ENCODE data around the gene SPTSSB. TPM values are rescaled to one million over a fixed set of nuclear protein-coding genes. Genes with fewer than 3 reads are reported as not detected.

Gene SPTSSB
- total RNA-seq, 1 experiment from 2014 or later: 2.9 TPM

DNA sequence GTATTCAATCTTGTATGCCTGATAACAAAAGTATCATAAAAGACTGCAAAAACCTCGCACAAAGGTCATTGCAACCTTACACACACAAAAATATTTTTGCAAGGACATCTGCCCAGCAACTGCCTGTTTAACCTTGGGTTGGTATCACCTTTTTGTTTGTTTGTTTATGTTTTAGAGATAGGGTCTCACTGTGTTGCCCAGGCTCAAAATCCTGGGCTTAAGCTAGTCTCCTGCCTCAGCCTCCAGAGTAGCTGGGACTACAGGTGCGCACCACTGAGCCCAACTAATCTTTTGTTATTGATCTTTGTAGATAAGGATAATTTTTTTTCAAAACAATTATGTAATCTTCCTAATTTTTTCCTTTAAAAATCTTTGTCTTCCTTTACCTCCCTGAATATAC, 54.2 kb downstream of the SPTSSB start:
- H2AFZ ChIP-seq (ENCODE audit: low read depth, low read length, poor library complexity, severe bottlenecking): no peak overlapping the region
- no peak overlapping the region for H3K4me3 ChIP-seq (replicated peaks in 1 of 2; ENCODE audit: low read depth in 1 of 2, low read length in 2 of 2)
- POLR2A ChIA-PET: no interaction called here
- RAD21 ChIA-PET (ENCODE audit: low non-redundant PET in 1 of 2, low total read pairs in 2 of 2, uncharacterized antibody in 2 of 2, unreplicated experiment in 2 of 2): no interaction called here
- H3K9me3 ChIP-seq (ENCODE audit: control insufficient read depth in 1 of 2, insufficient read depth in 1 of 2, low read depth in 1 of 2, low read length in 2 of 2): no peaks in the 10 kb centered on the region
- no peak for ATAC-seq
- no peaks in the 10 kb centered on the region for H3K27me3 ChIP-seq (ENCODE audit: insufficient read depth, low read length)
- intact Hi-C loops (cut with micrococcal nuclease): no loop called here
- TF ChIP-seq, protein P1, sequence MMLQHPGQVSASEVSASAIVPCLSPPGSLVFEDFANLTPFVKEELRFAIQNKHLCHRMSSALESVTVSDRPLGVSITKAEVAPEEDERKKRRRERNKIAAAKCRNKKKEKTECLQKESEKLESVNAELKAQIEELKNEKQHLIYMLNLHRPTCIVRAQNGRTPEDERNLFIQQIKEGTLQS (IDR thresholded peaks at IDR 0.05): no peak
- TF ChIP-seq SP1 (IDR thresholded peaks at IDR 0.05; ENCODE audit: low read depth) (no peak), POLR2A (IDR thresholded peaks at IDR 0.05; ENCODE audit: borderline replicate concordance, extremely low read depth, insufficient read depth, insufficient read length) (no peak), JUND (IDR thresholded peaks at IDR 0.05) (no peak), CBX3 (IDR thresholded peaks at IDR 0.05; ENCODE audit: low read depth) (no peak)
- CTCF ChIA-PET: no interaction called here
- no peak overlapping the region for H3K27ac ChIP-seq (ENCODE audit: low read depth, low read length)
- H4K20me1 ChIP-seq (ENCODE audit: insufficient read depth): no peaks in the 10 kb centered on the region
- no peak overlapping the region for H3K9ac ChIP-seq (ENCODE audit: low read length)
- H3K79me2 ChIP-seq (ENCODE audit: insufficient read depth, low read length): no peaks in the 10 kb centered on the region
- no peaks in the 10 kb centered on the region for H3K36me3 ChIP-seq (ENCODE audit: control insufficient read depth in 1 of 2, insufficient read depth in 2 of 2, low read length in 2 of 2)
- no TSS peak for BruUV-seq (replicated peaks)
- peaks cover 0 to 14% of the 10 kb centered on the region in 2 experiments; a peak in 2 of 4 replicates for H3K4me1 ChIP-seq (ENCODE audit: control insufficient read depth in 1 of 2, insufficient read depth in 2 of 2, low read length in 2 of 2)
- H3K9me2 ChIP-seq (ENCODE audit: insufficient read depth): no peaks in the 10 kb centered on the region
- no peak overlapping the region for H3K4me2 ChIP-seq (ENCODE audit: low read length)
- DNase-seq (ENCODE audit: low read depth, low spot score): no peak

DNA sequence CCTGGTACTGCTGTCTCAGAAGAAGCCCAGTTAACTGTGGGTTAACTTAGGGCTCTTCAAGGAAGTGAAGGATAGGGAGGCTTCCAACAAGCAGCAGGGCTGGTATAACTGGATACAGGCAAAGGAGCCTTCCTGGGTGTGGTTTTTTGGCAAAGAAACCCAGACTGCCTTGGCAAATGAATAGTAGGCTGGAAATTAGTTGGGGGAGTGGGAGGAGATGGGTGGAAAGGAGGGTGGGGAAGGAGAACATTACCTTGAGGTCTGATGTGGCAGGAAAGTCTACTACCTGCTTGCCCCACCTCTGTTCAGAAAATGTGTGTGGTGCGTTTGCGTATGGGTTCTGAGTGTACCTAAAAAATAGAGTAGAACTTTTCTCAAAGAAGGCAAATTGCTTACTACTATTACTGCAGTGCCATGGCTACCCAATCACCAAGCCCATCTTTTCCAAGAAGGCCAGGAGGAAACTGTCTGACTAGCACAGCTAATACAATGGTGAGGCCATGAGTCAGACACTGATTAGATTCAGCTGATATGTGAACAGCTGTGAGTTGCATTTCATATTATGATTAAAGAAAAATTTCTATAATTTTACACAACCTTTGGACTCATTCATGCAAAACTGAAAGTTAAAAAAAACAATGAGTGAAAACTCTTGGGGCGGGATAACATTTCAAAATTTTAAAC, 55.2 kb downstream of the SPTSSB start:
- ChIA-PET CTCF (no interaction called here), RAD21 (ENCODE audit: low non-redundant PET in 1 of 2, low total read pairs in 2 of 2, uncharacterized antibody in 2 of 2, unreplicated experiment in 2 of 2) (no interaction called here), POLR2A (no interaction called here)
- Histone ChIP-seq H3K4me2 (ENCODE audit: low read length) (no peak overlapping the region; the same call in 1 of the 2 replicates), H3K4me1 (ENCODE audit: control insufficient read depth in 1 of 2, insufficient read depth in 2 of 2, low read length in 2 of 2) (peaks cover 0 to 14% of the 10 kb centered on the region in 2 experiments; a peak in 2 of 4 replicates), H3K9me3 (ENCODE audit: control insufficient read depth in 1 of 2, insufficient read depth in 1 of 2, low read depth in 1 of 2, low read length in 2 of 2) (no peaks in the 10 kb centered on the region), H3K27me3 (ENCODE audit: insufficient read depth, low read length) (no peaks in the 10 kb centered on the region), H3K79me2 (ENCODE audit: insufficient read depth, low read length) (no peaks in the 10 kb centered on the region), H3K36me3 (ENCODE audit: control insufficient read depth in 1 of 2, insufficient read depth in 2 of 2, low read length in 2 of 2) (no peaks in the 10 kb centered on the region), H3K9ac (ENCODE audit: low read length) (no peak overlapping the region), H3K27ac (ENCODE audit: low read depth, low read length) (no peak overlapping the region), H3K9me2 (ENCODE audit: insufficient read depth) (no peaks in the 10 kb centered on the region), H2AFZ (ENCODE audit: low read depth, low read length, poor library complexity, severe bottlenecking) (no peak overlapping the region), H3K4me3 (replicated peaks in 1 of 2; ENCODE audit: low read depth in 1 of 2, low read length in 2 of 2) (no peak overlapping the region), H4K20me1 (ENCODE audit: insufficient read depth) (no peaks in the 10 kb centered on the region)
- intact Hi-C loops (cut with micrococcal nuclease): no loop called here
- BruUV-seq (replicated peaks): no TSS peak
- no peak for DNase-seq (ENCODE audit: low read depth, low spot score)
- TF ChIP-seq FOSL1 (IDR thresholded peaks at IDR 0.05; ENCODE audit: low read depth): no peak
- TF ChIP-seq, protein P2, sequence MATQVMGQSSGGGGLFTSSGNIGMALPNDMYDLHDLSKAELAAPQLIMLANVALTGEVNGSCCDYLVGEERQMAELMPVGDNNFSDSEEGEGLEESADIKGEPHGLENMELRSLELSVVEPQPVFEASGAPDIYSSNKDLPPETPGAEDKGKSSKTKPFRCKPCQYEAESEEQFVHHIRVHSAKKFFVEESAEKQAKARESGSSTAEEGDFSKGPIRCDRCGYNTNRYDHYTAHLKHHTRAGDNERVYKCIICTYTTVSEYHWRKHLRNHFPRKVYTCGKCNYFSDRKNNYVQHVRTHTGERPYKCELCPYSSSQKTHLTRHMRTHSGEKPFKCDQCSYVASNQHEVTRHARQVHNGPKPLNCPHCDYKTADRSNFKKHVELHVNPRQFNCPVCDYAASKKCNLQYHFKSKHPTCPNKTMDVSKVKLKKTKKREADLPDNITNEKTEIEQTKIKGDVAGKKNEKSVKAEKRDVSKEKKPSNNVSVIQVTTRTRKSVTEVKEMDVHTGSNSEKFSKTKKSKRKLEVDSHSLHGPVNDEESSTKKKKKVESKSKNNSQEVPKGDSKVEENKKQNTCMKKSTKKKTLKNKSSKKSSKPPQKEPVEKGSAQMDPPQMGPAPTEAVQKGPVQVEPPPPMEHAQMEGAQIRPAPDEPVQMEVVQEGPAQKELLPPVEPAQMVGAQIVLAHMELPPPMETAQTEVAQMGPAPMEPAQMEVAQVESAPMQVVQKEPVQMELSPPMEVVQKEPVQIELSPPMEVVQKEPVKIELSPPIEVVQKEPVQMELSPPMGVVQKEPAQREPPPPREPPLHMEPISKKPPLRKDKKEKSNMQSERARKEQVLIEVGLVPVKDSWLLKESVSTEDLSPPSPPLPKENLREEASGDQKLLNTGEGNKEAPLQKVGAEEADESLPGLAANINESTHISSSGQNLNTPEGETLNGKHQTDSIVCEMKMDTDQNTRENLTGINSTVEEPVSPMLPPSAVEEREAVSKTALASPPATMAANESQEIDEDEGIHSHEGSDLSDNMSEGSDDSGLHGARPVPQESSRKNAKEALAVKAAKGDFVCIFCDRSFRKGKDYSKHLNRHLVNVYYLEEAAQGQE (IDR thresholded peaks at IDR 0.05; ENCODE audit: low read depth): no peak
- TF ChIP-seq RAD21 (IDR thresholded peaks at IDR 0.05; ENCODE audit: low read depth): no peak
- no peak for TF ChIP-seq SP1 (IDR thresholded peaks at IDR 0.05; ENCODE audit: low read depth)
- no peak for ATAC-seq
